ENCODE measurements around the gene PROB1. TPM values are rescaled to one million over a fixed set of nuclear protein-coding genes. Genes with fewer than 3 reads are reported as not detected.

PROB1 gene
- total and polyA plus RNA-seq, 2 of the 13 experiments (the other 11 are each of a cell fraction or from before 2014, with no cell fraction given) = 0.69 to 1.1 TPM

GRCh38 chr5:139388198-139388821, 6.6 kb downstream of the PROB1 start (continued):
- no peak for TF ChIP-seq PREB (CRISPR knock-in tag; IDR thresholded peaks at IDR 0.05)
- no peak for TF ChIP-seq PRMT3 (CRISPR knock-in tag; IDR thresholded peaks at IDR 0.05; ENCODE audit: borderline replicate concordance, low read depth)
- TF ChIP-seq ZNF878 (CRISPR knock-in tag; IDR thresholded peaks at IDR 0.05) = no peak
- TF ChIP-seq HINFP (CRISPR knock-in tag; IDR thresholded peaks at IDR 0.05; ENCODE audit: low read depth) = no peak
- no peak for TF ChIP-seq ATAD3A (CRISPR knock-in tag; IDR thresholded peaks at IDR 0.05)
- no peak for TF ChIP-seq ZFP82 (CRISPR knock-in tag; IDR thresholded peaks at IDR 0.05; ENCODE audit: borderline replicate concordance)
- no peak for TF ChIP-seq SAFB2 (CRISPR knock-in tag; IDR thresholded peaks at IDR 0.05; ENCODE audit: borderline replicate concordance, low read depth)
- TF ChIP-seq ZNF503 (CRISPR knock-in tag; IDR thresholded peaks at IDR 0.05) = no peak
- TF ChIP-seq HMG20B (CRISPR knock-in tag; conservative IDR thresholded peaks at IDR 0.05) = no peak
- no peak for TF ChIP-seq ETS1 (CRISPR knock-in tag; IDR thresholded peaks at IDR 0.05)
- peak; percentile 95 for TF ChIP-seq BCL3 (CRISPR knock-in tag; IDR thresholded peaks at IDR 0.05)
- peak; percentile 48; the same call in 1 of the 2 replicates for TF ChIP-seq IRF2 (CRISPR knock-in tag; IDR thresholded peaks at IDR 0.05)
- TF ChIP-seq ZFYVE20 (CRISPR knock-in tag; IDR thresholded peaks at IDR 0.05; ENCODE audit: borderline replicate concordance, low read depth) = no peak
- no peak for TF ChIP-seq MED13 (CRISPR knock-in tag; IDR thresholded peaks at IDR 0.05)
- TF ChIP-seq CENPX (CRISPR knock-in tag; IDR thresholded peaks at IDR 0.05) = no peak
- no peak for TF ChIP-seq ZZZ3 (CRISPR knock-in tag; IDR thresholded peaks at IDR 0.05; ENCODE audit: borderline replicate concordance)
- no peak for TF ChIP-seq CEBPB (IDR thresholded peaks at IDR 0.05; ENCODE audit: borderline replicate concordance, low read depth, low read length)
- no peak for TF ChIP-seq CAMTA2 (CRISPR knock-in tag; IDR thresholded peaks at IDR 0.05; ENCODE audit: borderline replicate concordance)
- TF ChIP-seq ZBTB7A (CRISPR knock-in tag; IDR thresholded peaks at IDR 0.05) = peak; percentile 50; the same call in 1 of the 2 replicates
- TF ChIP-seq NCOR1 (IDR thresholded peaks at IDR 0.05; ENCODE audit: borderline replicate concordance, low read length) = no peak
- TF ChIP-seq ZNF740 (CRISPR knock-in tag; IDR thresholded peaks at IDR 0.05) = no peak
- TF ChIP-seq ZNF234 (CRISPR knock-in tag; conservative IDR thresholded peaks at IDR 0.05) = no peak
- no peak for TF ChIP-seq ZNF556 (CRISPR knock-in tag; IDR thresholded peaks at IDR 0.05; ENCODE audit: borderline replicate concordance)
